Measurements from ENCODE around the gene USP47. TPM values are rescaled to one million over a fixed set of nuclear protein-coding genes. Genes with fewer than 3 reads are reported as not detected.

Gene USP47
- total RNA-seq, 1 experiment from 2014 or later, result 39.2 TPM

- Histone ChIP-seq H3K4me3 (ENCODE audit: low read depth in 2 of 2, low read length in 2 of 2) (no peak overlapping the region), H3K4me1 (ENCODE audit: control insufficient read depth, insufficient read depth, low read length) (no peaks in the 10 kb centered on the region), H3K9me3 (ENCODE audit: control insufficient read depth, insufficient read depth, low read depth, low read length) (no peaks in the 10 kb centered on the region), H3K27ac (ENCODE audit: low read length) (no peak overlapping the region), H3K36me3 (ENCODE audit: control insufficient read depth, insufficient read depth, low read length) (peaks cover 22% of the 10 kb centered on the region), H3K27me3 (ENCODE audit: control insufficient read depth, insufficient read depth, low read length) (no peaks in the 10 kb centered on the region)
- ATAC-seq (peak; percentile 30; the same call in 1 of the 2 replicates), DNase-seq (ENCODE audit: low read depth, low spot score) (no peak)
- POLR2A ChIA-PET, result no interaction called here
- intact Hi-C loops (cut with micrococcal nuclease; ENCODE audit: unreplicated experiment) (no loop called here), in situ Hi-C loops (cut with HindIII; ENCODE audit: low pct_unique_long_range_greater_than_20kb, low sequenced_read_pairs) (no loop called here)
- no TSS peak for BruUV-seq (replicated peaks)
- CTCF ChIA-PET, result no interaction called here
- TF ChIP-seq POLR2AphosphoS5 (IDR thresholded peaks at IDR 0.05; ENCODE audit: low read depth, low read length), result no peak
- no peak for TF ChIP-seq REST (IDR thresholded peaks at IDR 0.05; ENCODE audit: insufficient read depth in 1 of 2, low read depth in 2 of 2, low read length in 1 of 2)
- TF ChIP-seq CTCF (IDR thresholded peaks at IDR 0.05), result no peak
- TF ChIP-seq SIN3A (IDR thresholded peaks at IDR 0.05; ENCODE audit: borderline replicate concordance, insufficient read depth, low read depth, low read length), result no peak
- TF ChIP-seq TCF7L2 (IDR thresholded peaks at IDR 0.05; ENCODE audit: low read depth, low read length), result no peak
Measured at GRCh38 chr11:11935536-11935935, 93.8 kb downstream of the USP47 start.

GRCh38 chr11:11937433-11937832, 95.7 kb downstream of the USP47 start:
- ATAC-seq, result no peak
- Histone ChIP-seq H3K36me3 (ENCODE audit: control insufficient read depth, insufficient read depth, low read length) (peaks cover 29% of the 10 kb centered on the region), H3K27me3 (ENCODE audit: control insufficient read depth, insufficient read depth, low read length) (no peaks in the 10 kb centered on the region), H3K4me3 (ENCODE audit: low read depth in 2 of 2, low read length in 2 of 2) (no peak overlapping the region), H3K27ac (ENCODE audit: low read length) (no peak overlapping the region), H3K4me1 (ENCODE audit: control insufficient read depth, insufficient read depth, low read length) (no peaks in the 10 kb centered on the region), H3K9me3 (ENCODE audit: control insufficient read depth, insufficient read depth, low read depth, low read length) (no peaks in the 10 kb centered on the region)
- intact Hi-C loops (cut with micrococcal nuclease; ENCODE audit: unreplicated experiment), result no loop called here
- in situ Hi-C loops (cut with HindIII; ENCODE audit: low pct_unique_long_range_greater_than_20kb, low sequenced_read_pairs), result no loop called here
- POLR2A ChIA-PET, result no interaction called here
- TF ChIP-seq SIN3A (IDR thresholded peaks at IDR 0.05; ENCODE audit: borderline replicate concordance, insufficient read depth, low read depth, low read length) (no peak), POLR2AphosphoS5 (IDR thresholded peaks at IDR 0.05; ENCODE audit: low read depth, low read length) (no peak), TCF7L2 (IDR thresholded peaks at IDR 0.05; ENCODE audit: low read depth, low read length) (no peak), REST (IDR thresholded peaks at IDR 0.05; ENCODE audit: insufficient read depth in 1 of 2, low read depth in 2 of 2, low read length in 1 of 2) (no peak), CTCF (IDR thresholded peaks at IDR 0.05) (no peak)
- CTCF ChIA-PET, result no interaction called here
- BruUV-seq (replicated peaks), result no TSS peak
- no peak for DNase-seq (ENCODE audit: low read depth, low spot score)

All from Panc1 (cell line).